COR-L47 (cell line): ENCODE measurements around the gene CAPN6.

Source experiments
- DNase-seq: peaks from one replicate; lab custom pipeline; 2025; lab: John Stamatoyannopoulos, UW

Gene CAPN6, protein sequence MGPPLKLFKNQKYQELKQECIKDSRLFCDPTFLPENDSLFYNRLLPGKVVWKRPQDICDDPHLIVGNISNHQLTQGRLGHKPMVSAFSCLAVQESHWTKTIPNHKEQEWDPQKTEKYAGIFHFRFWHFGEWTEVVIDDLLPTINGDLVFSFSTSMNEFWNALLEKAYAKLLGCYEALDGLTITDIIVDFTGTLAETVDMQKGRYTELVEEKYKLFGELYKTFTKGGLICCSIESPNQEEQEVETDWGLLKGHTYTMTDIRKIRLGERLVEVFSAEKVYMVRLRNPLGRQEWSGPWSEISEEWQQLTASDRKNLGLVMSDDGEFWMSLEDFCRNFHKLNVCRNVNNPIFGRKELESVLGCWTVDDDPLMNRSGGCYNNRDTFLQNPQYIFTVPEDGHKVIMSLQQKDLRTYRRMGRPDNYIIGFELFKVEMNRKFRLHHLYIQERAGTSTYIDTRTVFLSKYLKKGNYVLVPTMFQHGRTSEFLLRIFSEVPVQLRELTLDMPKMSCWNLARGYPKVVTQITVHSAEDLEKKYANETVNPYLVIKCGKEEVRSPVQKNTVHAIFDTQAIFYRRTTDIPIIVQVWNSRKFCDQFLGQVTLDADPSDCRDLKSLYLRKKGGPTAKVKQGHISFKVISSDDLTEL

DNA sequence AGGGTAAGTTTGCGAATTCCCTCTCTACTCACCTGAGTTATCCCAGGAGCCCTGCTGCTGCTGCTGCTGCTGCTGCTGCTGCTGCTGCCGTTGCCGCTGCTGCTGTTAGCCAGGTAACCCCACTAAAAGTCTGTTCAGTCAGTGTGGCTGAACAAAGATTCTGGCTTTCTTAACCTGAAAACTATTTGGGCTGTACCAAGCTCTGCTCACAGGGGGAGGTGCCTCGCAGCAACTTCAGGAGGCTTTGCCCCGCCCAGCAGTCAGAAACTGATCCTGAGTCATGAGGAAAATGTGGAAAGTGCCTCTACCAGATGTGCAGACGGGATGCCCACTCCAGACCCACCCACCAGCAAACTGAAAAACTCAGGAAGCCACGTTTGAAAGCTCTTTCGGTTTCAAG, at the start of gene CAPN6:
Gene CAPN6, minus strand, starts transcription at position 145 of the 400 bp plus-strand sequence. CDS start 6,547 bp downstream, outside the sequence.
- no peak for DNase-seq

- no peak for DNase-seq
Observed at GRCh38 chrX:111319451-111319850, 49.2 kb upstream of the CAPN6 start.

- DNase-seq, result no peak
Observed at GRCh38 chrX:111318901-111319300, 48.6 kb upstream of the CAPN6 start.

DNA sequence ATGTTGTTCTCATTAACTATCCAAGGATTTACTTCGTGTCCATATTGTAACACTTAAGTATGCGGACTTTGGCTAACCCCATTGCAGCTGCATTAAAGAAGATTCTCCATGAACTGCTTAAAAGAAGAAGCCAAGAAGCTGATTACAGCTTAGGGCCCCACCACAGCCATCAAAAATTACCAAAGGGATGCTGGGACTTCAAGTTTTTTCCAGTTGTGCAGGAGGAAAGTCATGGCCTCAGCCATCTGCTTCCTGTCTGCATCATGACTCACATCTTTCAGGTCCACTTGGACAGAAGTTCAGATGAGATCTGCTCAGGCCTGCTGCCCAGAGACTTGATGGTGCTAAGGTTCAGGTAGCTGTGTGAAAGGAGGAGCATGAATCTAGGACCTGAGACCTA, 38.8 kb upstream of the CAPN6 start:
- DNase-seq, result no peak

DNA sequence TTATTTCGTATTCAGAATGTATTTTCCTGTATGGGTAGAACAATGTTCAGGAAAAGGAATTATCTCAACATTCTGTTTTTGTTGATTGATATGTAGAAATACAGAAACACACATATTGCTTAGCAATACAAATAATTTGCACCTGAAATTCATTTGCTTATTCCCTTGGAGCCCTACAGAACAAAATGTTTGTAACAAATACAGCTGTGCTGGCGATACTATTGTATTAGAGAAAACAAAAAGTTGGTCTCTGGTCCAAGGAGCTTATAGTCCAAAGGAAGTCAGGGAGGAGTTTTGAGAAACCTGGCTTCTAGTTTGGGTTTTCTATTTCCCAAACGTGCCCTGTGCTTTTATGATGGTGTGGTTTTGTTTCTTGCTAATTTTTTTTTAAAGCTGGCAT, 37.8 kb upstream of the CAPN6 start:
- DNase-seq, result no peak

- no peak for DNase-seq
Observed at GRCh38 chrX:111302284-111302683, 32.0 kb upstream of the CAPN6 start.

DNA sequence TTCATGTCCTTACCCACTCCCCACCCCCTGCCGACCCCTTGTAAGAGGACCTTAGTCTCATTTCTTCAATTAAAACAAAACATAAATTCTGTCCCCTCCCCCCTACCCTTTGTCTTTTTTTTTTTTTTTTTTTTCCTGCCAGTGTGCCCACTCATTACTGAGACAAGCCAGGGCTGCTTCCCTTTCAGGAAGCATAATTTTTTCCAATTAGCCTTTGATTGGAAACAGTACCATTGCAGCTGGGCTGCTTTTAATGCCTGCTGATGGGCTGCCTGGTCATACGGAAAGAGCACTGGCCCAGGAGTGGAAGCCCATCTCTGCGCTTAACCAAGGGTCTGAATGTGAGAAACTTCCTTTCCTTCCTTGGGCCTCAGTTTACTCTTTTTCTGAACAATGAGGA, 18.6 kb upstream of the CAPN6 start:
- no peak for DNase-seq

DNA sequence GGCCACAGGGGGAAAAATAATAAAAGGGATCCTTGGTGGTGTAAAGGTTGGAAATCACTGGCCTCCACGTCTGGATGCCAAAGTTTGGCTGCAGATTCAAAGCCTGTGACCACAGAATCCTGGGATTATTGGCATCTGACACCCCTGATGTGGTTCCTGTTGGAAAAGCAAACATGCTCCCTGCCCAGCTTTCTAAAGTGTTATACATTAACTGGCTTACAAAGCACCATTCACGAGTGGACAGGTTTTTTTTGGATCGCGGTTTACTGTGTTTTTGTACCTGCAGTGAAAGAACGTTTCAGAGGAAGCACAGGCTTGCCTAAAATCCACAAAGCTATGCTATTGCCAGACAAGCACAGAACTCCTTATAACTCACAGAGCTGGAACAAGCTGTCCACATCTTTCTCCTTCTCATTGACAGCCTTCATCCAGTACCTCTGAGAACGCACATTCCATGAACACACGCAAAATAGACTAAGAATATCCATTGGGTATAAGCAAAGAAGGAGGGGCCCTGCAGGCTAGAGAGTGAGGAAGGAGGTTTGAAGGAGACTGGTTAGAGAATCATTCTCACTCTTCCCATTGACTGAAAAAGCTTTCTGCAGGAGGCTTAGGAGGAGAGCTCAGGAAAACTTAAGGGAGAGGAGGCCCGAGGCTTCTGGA, 14.5 kb upstream of the CAPN6 start:
- no peak for DNase-seq

DNA sequence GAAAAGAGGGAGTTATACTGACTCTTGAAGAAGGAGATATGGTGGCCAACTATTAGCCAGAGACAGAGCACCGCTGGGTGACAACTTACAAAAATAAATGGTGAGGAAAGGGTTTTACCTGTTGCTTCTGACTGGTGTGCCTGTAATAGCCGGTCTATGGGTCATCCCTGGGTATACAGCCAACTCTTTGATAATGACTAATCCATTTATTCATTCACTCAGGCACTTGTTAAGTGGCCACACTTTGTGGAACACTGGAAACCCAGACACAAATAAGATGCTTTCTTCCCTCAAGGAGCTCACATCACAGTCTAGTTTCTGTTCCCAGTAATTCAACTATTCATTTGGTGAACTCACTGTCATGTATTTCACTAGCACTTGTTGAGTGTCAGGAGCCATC, 13.2 kb upstream of the CAPN6 start:
- DNase-seq, result no peak

DNA sequence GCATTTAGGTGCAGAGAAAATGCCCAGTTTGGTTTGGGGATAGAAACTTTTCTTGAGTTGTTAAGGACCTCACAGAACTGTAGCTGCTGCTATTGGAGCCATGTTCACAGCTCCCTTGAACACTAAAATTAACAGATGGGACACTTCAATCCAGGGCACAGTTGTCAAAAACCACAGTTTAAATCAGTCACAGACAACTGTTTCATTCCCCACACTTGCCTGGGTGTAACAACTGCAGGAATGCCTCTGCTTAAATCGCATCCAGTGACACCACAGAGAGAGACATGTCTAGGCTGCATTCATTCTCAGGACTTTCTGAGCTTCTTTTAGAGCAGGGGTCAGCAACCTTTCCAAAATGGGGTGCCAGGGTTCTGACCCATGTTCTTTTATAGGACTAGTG, 12.7 kb upstream of the CAPN6 start:
- no peak for DNase-seq

DNA sequence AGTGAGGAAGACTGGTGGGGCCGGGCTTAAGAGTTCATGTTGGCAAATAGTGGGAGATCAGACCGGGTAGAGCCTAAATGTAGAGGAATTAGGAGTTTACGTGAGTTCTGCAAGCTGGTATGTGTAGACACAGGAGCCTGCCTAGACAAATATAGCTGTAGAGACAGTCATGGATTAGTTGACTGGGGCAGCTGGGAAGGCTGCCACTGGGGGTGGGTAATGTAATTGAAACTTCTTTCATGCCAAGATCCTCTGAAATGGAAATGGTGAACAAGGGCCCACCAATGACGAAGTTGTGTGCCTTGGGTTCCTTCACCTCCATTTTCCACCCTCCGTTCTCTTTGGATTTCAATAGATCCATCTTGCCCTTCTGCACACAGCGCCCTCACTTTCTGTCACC, 11.9 kb upstream of the CAPN6 start:
- no peak for DNase-seq

GRCh38 chrX:111268506-111268905, 1.8 kb downstream of the CAPN6 start:
- DNase-seq, result no peak

- no peak for DNase-seq
Observed at GRCh38 chrX:111265486-111265885, 4.8 kb downstream of the CAPN6 start.

DNA sequence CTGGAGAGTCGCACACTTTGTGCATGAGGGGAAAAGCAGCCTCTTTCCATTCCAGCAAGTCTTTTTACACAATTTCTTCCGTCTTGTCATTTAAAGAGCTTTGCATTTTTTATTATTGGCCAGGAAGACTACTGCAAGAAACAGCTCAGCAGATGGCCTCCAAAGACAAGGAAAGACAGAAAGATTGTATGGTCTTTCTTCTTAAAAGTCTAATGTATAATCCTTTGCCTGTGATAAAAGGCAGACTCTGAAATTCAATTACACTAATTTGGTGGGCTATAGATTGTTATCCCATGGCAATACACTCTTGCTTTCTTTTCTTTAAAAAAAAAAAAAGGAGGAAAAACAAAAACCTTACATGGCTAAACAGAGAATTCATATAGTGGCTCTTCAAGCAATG, 5.9 kb downstream of the CAPN6 start:
- DNase-seq, result no peak

DNA sequence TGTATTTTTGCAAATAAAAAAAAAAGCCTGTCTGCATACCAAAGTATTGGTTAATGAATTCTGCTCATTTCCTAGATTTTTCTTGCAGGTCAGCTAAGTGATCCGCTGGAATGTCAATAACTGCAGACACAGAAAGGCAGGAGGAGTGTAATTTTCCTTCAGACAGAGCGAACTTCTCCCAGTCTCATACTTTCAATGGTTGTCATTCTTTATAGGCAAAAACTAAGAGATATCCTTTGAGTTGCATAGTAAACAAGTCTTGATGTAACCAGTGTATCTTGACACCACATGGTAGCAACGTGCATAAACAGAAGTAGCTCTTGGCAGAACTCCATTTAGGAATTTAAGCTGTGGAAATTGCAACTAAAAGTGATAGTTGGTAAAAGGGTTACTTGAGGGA, 8.2 kb downstream of the CAPN6 start:
- no peak for DNase-seq

GRCh38 chrX:111260451-111260850, 9.8 kb downstream of the CAPN6 start:
- no peak for DNase-seq

DNA sequence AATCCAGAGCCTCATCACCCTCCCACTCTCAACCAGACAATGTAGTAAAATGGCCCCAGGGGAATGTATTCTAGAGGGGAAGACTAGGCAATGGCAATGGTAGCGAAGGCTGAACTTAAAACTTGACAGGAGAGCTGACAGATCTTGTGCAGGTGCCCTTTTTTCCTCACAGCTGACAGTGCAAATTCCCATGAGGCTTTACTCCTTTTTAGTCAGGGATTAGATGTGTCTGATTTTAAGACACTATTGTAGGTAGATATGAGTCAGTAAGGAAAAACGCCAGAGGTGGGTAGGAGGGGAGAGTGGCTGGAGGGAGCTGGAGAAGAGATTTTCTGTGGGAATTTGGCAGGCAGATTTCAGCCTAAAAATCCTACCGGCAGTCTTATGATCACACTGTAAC, 10.7 kb downstream of the CAPN6 start:
- DNase-seq, result no peak

GRCh38 chrX:111257733-111258132, 12.6 kb downstream of the CAPN6 start:
- DNase-seq, result no peak

DNA sequence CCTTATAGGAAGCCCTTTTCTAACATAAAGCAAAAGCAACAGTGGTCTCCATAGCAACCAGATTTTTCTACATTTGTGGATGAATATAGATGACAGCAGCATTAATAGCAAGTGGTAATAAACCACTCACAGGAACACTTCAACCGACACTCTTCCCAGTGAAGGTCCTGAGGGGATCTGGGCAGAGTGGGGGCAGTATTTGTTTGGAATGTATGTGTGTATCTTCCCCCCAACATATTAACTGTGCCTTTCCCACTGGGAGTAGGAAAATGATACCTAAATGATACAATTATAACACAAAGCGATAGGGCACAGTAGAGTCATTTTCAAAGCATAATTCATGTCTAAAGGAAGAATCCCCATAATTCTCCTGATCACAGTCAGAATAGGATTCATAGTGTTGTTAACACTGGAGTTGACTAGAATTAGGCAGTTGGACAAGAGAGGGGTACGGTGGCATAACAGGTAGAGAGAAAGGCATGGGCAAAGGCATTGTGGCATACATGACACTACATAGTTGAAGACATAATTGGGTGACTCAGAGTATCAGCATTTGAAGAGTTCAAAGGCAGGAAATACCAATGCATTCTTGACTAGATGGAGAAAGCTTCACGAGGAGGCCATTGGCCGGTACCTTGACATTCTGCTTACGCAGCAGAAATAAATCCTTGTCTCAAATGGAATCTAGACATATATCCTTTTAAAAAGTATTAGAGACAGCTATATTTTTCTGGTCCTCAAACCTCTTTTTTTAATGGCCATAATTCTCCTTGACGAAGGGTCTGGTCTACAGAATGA, 15.2 kb downstream of the CAPN6 start:
- DNase-seq, result no peak

GRCh38 chrX:111244235-111244750, 26.0 kb downstream of the CAPN6 start:
- no peak for DNase-seq

- no peak for DNase-seq
Observed at GRCh38 chrX:111216293-111216801, 53.9 kb downstream of the CAPN6 start.

GRCh38 chrX:111207851-111208250, 62.4 kb downstream of the CAPN6 start:
- no peak for DNase-seq
